Suprapubic skin (tissue), 4 donors: ENCODE data around the gene ADK.

Experiments
- EP300 ChIP-seq: sonication (generic); formaldehyde crosslinking; IDR thresholded peaks from one replicate; pipeline ENCODE4 v1.6.1; 2017; ENCODE audit warnings: antibody characterized with exemption
- POLR2A ChIP-seq, 2 donors: fragments of 450-650 bp; IDR thresholded peaks; one replicate each; pipeline ENCODE4 v1.6.1; 2017; ENCODE audit warnings: antibody characterized with exemption in 2 of 2, mild to moderate bottlenecking in 2 of 2, moderate library complexity in 2 of 2
- POLR2AphosphoS5 ChIP-seq, 3 donors: sonication (generic); formaldehyde crosslinking; IDR thresholded peaks; one replicate each; pipeline ENCODE4 v1.6.1; 2017; ENCODE audit warnings: antibody characterized with exemption in 3 of 3
- TF ChIP-seq, protein P1 (sequence below), 2 donors: fragments of 200-600 bp in 1 of 2; fragments of 450-650 bp in 1 of 2; sonication (generic) in 1 of 2; IDR thresholded peaks; one replicate each; pipeline ENCODE4 v1.5.1; 2016 to 2019; ENCODE audit warnings: antibody characterized with exemption in 2 of 2, mild to moderate bottlenecking in 1 of 2, moderate library complexity in 1 of 2

DNA sequence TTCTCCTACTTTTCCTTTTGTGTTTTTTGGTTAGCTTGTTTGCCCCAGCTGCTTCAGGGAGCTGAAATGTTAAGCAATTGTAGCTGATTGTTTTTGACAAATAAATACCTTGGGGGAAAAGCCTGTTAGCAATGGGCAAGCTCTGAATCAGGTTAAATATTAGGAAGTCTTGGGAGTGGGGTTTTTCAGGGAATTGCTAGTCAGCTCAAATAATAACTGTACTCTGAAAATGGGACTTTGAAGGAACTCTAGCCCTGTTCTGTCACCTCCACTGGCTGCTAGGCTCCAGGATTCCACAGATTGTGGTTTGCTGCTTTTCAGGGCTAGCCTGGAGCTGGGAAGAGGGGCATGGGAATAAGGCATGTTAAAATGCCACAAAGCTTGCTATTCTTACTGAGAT, 39.5 kb downstream of the ADK start:
- TF ChIP-seq, protein P1, sequence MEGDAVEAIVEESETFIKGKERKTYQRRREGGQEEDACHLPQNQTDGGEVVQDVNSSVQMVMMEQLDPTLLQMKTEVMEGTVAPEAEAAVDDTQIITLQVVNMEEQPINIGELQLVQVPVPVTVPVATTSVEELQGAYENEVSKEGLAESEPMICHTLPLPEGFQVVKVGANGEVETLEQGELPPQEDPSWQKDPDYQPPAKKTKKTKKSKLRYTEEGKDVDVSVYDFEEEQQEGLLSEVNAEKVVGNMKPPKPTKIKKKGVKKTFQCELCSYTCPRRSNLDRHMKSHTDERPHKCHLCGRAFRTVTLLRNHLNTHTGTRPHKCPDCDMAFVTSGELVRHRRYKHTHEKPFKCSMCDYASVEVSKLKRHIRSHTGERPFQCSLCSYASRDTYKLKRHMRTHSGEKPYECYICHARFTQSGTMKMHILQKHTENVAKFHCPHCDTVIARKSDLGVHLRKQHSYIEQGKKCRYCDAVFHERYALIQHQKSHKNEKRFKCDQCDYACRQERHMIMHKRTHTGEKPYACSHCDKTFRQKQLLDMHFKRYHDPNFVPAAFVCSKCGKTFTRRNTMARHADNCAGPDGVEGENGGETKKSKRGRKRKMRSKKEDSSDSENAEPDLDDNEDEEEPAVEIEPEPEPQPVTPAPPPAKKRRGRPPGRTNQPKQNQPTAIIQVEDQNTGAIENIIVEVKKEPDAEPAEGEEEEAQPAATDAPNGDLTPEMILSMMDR (IDR thresholded peaks at IDR 0.05): no peak
- no peak for TF ChIP-seq POLR2A (IDR thresholded peaks at IDR 0.05)
- no peak for TF ChIP-seq EP300
- TF ChIP-seq POLR2AphosphoS5 (IDR thresholded peaks at IDR 0.05): no peak
